ENCODE data around the gene NDUFAF8. TPM values are rescaled to one million over a fixed set of nuclear protein-coding genes. Genes with fewer than 3 reads are reported as not detected.

The NDUFAF8 gene
- total RNA-seq, 1 experiment from 2014 or later, result 65.0 TPM

- TF ChIP-seq CTCF (IDR thresholded peaks at IDR 0.05; ENCODE audit: insufficient read depth in 1 of 2, low read depth in 1 of 2, low read length in 1 of 2, severe bottlenecking in 1 of 2, unreplicated experiment in 1 of 2), result no peak
- Mint-ChIP-seq H3K4me3 (ENCODE audit: unreplicated experiment) (no peak overlapping the region), H3K4me1 (ENCODE audit: low read depth, unreplicated experiment) (no peaks in the 10 kb centered on the region), H3K9me3 (ENCODE audit: unreplicated experiment) (no peaks in the 10 kb centered on the region), H3K27ac (ENCODE audit: unreplicated experiment) (no peak overlapping the region), H3K27me3 (ENCODE audit: insufficient read depth, unreplicated experiment) (no peaks in the 10 kb centered on the region), H3K36me3 (ENCODE audit: insufficient read depth, unreplicated experiment) (peaks cover 7% of the 10 kb centered on the region)
- H3K4me3 ChIP-seq (ENCODE audit: low read depth, low read length), result no peak overlapping the region
- BruUV-seq (replicated peaks), result no TSS peak
- CTCF ChIA-PET, result no interaction called here
- DNase-seq, result no peak
- POLR2A ChIA-PET, result no interaction called here
- no peaks in the 10 kb centered on the region for H3K4me1 ChIP-seq
- H3K36me3 ChIP-seq (ENCODE audit: control insufficient read depth, insufficient read depth, low read length), result no peaks in the 10 kb centered on the region
- H3K9me3 ChIP-seq, result no peaks in the 10 kb centered on the region
- intact Hi-C loops (cut with micrococcal nuclease; ENCODE audit: unreplicated experiment), result no loop called here
- no peaks in the 10 kb centered on the region for H3K27me3 ChIP-seq (replicated peaks; ENCODE audit: control insufficient read depth, insufficient read depth, low read length)
Observed at GRCh38 chr17:81210466-81210865, 28.7 kb upstream of the NDUFAF8 start.

GRCh38 chr17:81210868-81211267, 28.2 kb upstream of the NDUFAF8 start:
- no peaks in the 10 kb centered on the region for H3K27me3 Mint-ChIP-seq (ENCODE audit: insufficient read depth, unreplicated experiment)
- H3K36me3 ChIP-seq (ENCODE audit: control insufficient read depth, insufficient read depth, low read length), result no peaks in the 10 kb centered on the region
- POLR2A ChIA-PET, result no interaction called here
- H3K4me3 ChIP-seq (ENCODE audit: low read depth, low read length), result no peak overlapping the region
- DNase-seq, result no peak
- no peaks in the 10 kb centered on the region for H3K9me3 ChIP-seq
- no peaks in the 10 kb centered on the region for H3K27me3 ChIP-seq (replicated peaks; ENCODE audit: control insufficient read depth, insufficient read depth, low read length)
- no TSS peak for BruUV-seq (replicated peaks)
- no peak for TF ChIP-seq CTCF (IDR thresholded peaks at IDR 0.05; ENCODE audit: insufficient read depth in 1 of 2, low read depth in 1 of 2, low read length in 1 of 2, severe bottlenecking in 1 of 2, unreplicated experiment in 1 of 2)
- H3K9me3 Mint-ChIP-seq (ENCODE audit: unreplicated experiment), result no peaks in the 10 kb centered on the region
- H3K4me1 ChIP-seq, result no peaks in the 10 kb centered on the region
- intact Hi-C loops (cut with micrococcal nuclease; ENCODE audit: unreplicated experiment), result no loop called here
- H3K36me3 Mint-ChIP-seq (ENCODE audit: insufficient read depth, unreplicated experiment), result peaks cover 7% of the 10 kb centered on the region
- H3K4me3 Mint-ChIP-seq (ENCODE audit: unreplicated experiment), result no peak overlapping the region
- CTCF ChIA-PET, result interaction anchor here (0.5 kb wide), 1 partner anchor 113 kb away, joined by 3 read pairs; no protein-coding TSS in a partner anchor
- H3K27ac Mint-ChIP-seq (ENCODE audit: unreplicated experiment), result no peak overlapping the region
- no peaks in the 10 kb centered on the region for H3K4me1 Mint-ChIP-seq (ENCODE audit: low read depth, unreplicated experiment)

GRCh38 chr17:81212365-81212764, 26.8 kb upstream of the NDUFAF8 start:
- ChIA-PET CTCF (no interaction called here), POLR2A (no interaction called here)
- Histone ChIP-seq H3K4me1 (no peaks in the 10 kb centered on the region), H3K36me3 (ENCODE audit: control insufficient read depth, insufficient read depth, low read length) (no peaks in the 10 kb centered on the region), H3K9me3 (no peaks in the 10 kb centered on the region), H3K4me3 (ENCODE audit: low read depth, low read length) (no peak overlapping the region), H3K27me3 (replicated peaks; ENCODE audit: control insufficient read depth, insufficient read depth, low read length) (no peaks in the 10 kb centered on the region)
- TF ChIP-seq CTCF (IDR thresholded peaks at IDR 0.05; ENCODE audit: insufficient read depth in 1 of 2, low read depth in 1 of 2, low read length in 1 of 2, severe bottlenecking in 1 of 2, unreplicated experiment in 1 of 2), result no peak
- no peak overlapping the region for H3K4me3 Mint-ChIP-seq (ENCODE audit: unreplicated experiment)
- H3K27me3 Mint-ChIP-seq (ENCODE audit: insufficient read depth, unreplicated experiment), result no peaks in the 10 kb centered on the region
- BruUV-seq (replicated peaks), result no TSS peak
- H3K27ac Mint-ChIP-seq (ENCODE audit: unreplicated experiment), result no peak overlapping the region
- no peak for DNase-seq
- intact Hi-C loops (cut with micrococcal nuclease; ENCODE audit: unreplicated experiment), result no loop called here
- H3K4me1 Mint-ChIP-seq (ENCODE audit: low read depth, unreplicated experiment), result no peaks in the 10 kb centered on the region
- H3K9me3 Mint-ChIP-seq (ENCODE audit: unreplicated experiment), result no peaks in the 10 kb centered on the region
- H3K36me3 Mint-ChIP-seq (ENCODE audit: insufficient read depth, unreplicated experiment), result peaks cover 7% of the 10 kb centered on the region
